HEK293 (cell line): ENCODE results near the gene PCDHB4.

Source experiments
- YY1 ChIP-seq: fragments of 450-650 bp; formaldehyde crosslinking; IDR thresholded peaks from 2 replicates; pipeline ENCODE4 v1.5.1; 2018; ENCODE audit warnings: missing biosample characterization, missing genetic modification characterization
- ZNF48 ChIP-seq: fragments of 450-650 bp; formaldehyde crosslinking; IDR thresholded peaks from 2 replicates; pipeline ENCODE4 v1.5.1; 2016; ENCODE audit warnings: missing biosample characterization, missing genetic modification characterization

DNA sequence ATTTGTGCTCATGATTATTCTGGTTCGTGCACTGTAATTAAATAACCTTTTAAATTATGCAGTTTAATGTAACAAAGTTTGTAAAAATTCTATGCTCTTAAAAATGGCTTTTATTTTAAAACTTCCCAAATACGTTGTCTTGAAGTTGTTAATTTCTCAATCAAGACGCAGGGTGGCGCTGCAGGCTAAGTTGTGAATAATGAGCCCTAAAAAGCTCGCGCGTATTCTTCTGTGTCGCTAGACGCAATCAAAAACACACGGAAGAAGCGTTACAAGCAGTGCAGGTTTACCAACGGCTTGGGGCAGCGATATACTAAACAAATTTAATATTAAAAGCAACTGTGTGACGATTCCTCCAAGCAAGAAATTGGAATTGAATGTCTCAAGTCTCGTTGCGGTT is at the start of gene PCDHB4:
- no peak for TF ChIP-seq YY1
- TF ChIP-seq ZNF48 (tag by site-specific recombination): no peak
